HG03196 (cell line): ENCODE data around the gene GPRC5B.

Source experiments
- ATAC-seq: cut with Tn5 transposase; IDR thresholded peaks from one replicate; pipeline ENCODE4 v1.9.1; 2021; ENCODE audit not compliant: unreplicated experiment

Gene GPRC5B

DNA sequence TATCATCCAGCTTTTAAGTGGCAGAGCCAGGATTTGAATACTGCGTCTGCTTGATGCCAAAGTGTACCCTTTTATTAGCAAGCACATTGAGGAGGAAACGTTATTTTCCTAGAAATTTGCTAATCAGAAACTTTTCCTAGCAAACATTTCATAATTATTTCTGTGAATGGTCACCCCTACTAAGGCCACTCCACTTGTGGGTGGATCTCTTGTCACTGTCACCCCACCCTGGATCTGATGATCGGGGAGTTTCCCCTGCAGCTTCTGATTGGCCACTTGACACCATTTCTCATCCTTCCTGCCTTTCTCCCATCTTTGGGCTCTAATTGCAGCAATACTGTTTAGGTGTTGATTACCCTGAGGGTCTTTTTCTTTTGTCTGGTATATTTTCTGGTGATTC is 35.9 kb downstream of the GPRC5B start:
- no peak for ATAC-seq

GRCh38 chr16:19846436-19846835 is 38.2 kb downstream of the GPRC5B start:
- no peak for ATAC-seq

DNA sequence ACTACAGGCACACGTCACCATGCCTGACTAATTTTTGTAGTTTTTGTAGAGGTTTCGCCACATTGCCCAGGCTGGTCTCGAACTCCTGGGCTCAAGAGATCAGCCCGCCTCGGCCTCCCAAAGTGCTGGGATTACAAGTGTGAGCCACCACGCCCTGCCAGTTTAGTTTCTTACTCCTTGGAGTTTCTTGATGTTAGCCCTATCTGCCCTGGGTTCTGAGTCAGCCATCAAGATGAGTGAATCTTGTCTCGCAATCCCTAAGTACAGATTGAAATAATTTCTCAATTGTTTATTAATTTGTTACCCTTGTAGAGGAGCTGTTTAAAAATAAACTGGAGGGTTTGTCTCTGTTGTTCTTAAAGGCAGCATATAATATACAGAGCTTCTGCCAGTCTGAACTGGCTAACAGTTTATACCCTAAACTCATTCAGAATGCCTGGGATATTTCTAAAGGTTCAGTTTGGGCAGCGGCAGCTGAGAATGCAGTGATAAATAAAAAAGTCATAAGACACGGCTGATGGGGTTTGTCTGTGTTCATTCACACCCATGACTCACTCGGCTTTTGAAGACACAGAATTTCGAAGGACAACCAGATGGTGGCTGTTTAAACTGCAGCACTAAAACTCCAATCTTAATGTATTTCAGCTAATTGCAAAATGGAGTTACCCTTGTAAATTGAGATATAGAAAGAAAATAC is 39.6 kb downstream of the GPRC5B start:
- ATAC-seq = no peak

DNA sequence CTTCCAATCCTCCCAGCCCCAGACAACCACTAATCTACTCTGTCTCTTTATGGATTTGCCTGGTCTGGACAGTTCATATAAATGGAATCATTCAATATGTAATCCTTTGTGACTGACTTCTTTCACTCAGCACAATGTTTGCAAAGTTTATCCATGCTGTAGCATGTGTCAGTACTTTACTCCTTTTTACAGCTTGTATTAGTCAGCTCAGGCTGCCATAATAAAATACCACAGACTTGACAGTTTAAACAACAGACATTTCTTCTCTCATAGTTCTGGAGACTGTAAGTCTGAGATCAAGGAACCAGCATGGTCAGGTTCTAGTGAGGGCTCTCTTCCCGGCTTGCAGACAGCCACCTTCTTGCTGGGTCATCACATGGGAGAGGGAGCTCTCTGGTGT is 41.3 kb downstream of the GPRC5B start:
- ATAC-seq = no peak

GRCh38 chr16:19842426-19843157 is 42.1 kb downstream of the GPRC5B start:
- no peak for ATAC-seq

DNA sequence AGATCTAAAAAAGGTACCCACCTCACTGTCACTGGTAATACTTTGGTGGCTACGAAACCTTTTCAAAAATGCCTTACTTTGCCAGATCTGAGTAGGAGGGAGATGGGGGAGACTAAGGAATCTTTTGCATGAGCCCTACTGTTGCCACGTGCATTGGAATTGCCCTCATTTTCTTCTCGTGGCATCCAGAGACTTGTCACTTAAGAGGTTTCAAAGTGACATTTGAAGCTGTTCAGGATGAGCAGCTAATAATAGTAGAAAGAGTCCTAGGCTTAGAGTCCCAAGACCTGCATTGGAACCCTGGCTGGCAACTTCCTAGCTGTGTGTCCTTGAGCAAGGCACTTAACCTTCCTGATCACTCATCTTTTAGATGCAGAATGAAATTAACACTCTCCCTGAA is 43.5 kb downstream of the GPRC5B start:
- ATAC-seq = no peak

- no peak for ATAC-seq
Observed at GRCh38 chr16:19840524-19841110, 44.0 kb downstream of the GPRC5B start.

- ATAC-seq = no peak
Observed at GRCh38 chr16:19837984-19838707, 46.5 kb downstream of the GPRC5B start.

DNA sequence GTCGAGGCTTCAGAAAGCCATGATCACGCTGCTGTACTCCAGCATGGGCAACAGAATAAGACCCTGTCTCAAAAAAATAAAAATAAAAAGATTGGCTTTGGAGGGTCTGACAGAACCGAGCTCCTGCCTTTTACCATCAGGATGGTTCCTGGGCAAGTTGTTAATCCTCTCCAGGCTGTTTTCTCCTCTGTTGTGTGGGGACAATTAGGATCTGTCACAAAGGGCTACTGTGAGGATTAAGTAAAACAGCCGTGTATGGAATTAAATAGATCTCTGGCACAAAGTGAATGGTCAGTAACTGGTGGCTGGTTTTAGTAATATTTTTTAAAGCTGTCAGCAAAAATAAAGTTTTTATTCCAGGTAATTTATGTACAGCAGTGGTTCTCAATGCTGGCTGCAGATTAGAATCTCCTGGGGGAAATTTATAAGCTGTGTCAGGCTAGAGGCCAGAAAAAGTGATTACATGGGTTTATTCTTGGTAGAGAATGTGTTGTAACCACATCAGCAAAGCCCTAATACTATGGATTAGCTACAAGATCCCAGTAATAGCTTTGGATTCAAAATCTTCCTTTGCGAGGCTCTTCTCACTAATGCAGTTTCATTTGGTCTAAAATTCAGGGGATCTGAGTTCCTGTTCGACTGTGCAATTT is 47.2 kb downstream of the GPRC5B start:
- no peak for ATAC-seq

GRCh38 chr16:19835968-19836421 is 48.7 kb downstream of the GPRC5B start:
- ATAC-seq = no peak

- no peak for ATAC-seq
Observed at GRCh38 chr16:19835196-19835595, 49.5 kb downstream of the GPRC5B start.

DNA sequence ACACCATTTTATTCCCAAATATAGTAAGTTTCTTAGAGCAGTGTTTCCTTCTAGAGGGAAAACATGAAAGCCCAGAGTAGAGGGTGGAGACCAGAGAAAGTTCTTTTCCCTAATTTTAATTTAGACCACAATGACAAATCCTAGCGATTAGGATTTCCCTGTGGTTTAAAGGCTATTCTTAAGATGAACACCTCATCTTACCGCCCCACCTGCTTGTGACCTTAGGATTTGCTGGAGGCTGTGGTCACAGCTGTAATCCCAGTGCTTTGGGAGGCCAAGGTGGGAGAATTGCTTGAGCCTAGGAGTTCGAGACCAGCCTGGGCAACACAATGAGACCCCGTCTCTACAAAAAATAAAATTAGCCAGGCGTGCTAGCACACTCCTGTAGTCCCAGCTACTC is 51.1 kb downstream of the GPRC5B start:
- ATAC-seq = no peak

DNA sequence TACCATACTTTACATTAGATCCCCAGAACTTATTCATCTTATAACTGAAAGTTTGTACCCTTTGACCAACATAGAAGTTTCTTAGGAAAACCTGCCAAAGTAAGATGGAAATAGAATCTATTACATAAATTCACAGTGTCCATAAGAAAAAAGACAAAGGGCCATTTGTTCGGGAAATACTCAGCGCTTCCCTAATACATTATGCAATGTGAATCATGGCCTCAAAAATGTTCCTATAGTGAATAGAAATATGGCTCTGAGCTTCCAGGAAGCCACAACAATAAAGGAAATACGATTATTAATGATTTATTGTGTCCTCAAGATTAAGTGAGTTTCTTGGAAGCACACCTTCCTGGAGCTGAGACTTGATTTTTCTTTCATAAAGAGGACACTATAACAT is 51.5 kb downstream of the GPRC5B start:
- no peak for ATAC-seq

GRCh38 chr16:19831678-19832077 is 53.0 kb downstream of the GPRC5B start:
- no peak for ATAC-seq

- ATAC-seq = no peak
Observed at GRCh38 chr16:19830902-19831560, 53.6 kb downstream of the GPRC5B start.

GRCh38 chr16:19829844-19830692 is 54.6 kb downstream of the GPRC5B start:
- ATAC-seq = no peak

DNA sequence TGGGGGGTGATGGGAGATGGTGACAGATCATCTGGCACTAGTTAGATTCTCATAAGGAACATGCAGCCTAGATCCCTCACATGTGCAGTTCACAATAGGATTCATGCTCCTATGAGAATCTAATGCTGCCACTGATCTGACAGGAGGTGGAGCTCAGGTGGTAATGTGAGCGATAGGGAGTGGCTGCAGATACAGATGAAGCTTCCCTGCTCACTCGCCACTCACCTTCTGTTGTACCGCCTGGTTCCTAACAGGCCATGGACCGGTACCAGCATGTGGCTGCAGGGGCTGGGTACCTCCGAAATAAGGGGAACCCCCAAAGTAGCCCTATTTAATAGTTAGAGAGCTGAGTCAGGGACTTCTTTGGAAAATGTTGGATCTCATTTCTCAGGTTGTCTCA is 60.4 kb downstream of the GPRC5B start:
- no peak for ATAC-seq

- no peak for ATAC-seq
Observed at GRCh38 chr16:19823322-19823721, 61.3 kb downstream of the GPRC5B start.

DNA sequence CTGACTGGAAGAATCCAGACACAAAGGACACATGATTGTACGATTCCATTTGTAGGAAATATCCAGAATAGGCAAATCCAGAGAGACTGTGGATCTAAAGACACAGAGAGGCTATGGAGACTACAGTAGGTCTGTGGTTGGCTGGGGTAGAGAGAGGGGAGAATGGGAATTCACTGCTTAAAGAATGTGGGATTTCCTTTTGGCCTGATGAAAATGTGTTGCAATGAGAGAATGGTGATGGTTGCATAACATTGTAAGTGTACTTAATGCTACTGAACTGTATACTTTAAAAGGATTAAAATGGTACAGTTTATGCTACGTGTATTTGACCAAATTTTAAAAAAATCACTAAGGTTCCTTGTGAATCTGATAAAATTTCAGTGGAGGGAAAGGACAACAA is 62.1 kb downstream of the GPRC5B start:
- ATAC-seq = no peak

GRCh38 chr16:19817875-19818274 is 66.8 kb downstream of the GPRC5B start:
- ATAC-seq = no peak
